HL-60 (cell line): ENCODE results near the gene MAB21L3.

ENCODE experiments used
- CTCF ChIP-seq: IDR thresholded peaks from one replicate; pipeline ENCODE4 v1.5.1; 2011; ENCODE audit warnings: low read length, control low read depth, inconsistent platforms; ENCODE audit not compliant: insufficient read depth
- POLR2AphosphoS5 ChIP-seq: IDR thresholded peaks from 2 replicates; pipeline ENCODE4 v1.6.1; 2012; ENCODE audit warnings: low read depth

GRCh38 chr1:116138277-116138792 is 27.1 kb downstream of the MAB21L3 start:
- TF ChIP-seq CTCF = no peak
- no peak for TF ChIP-seq POLR2AphosphoS5
